ENCODE measurements around the gene MROH8. TPM values are rescaled to one million over a fixed set of nuclear protein-coding genes. Genes with fewer than 3 reads are reported as not detected.

MROH8 gene
- polyA plus RNA-seq, 1 experiment = 2.5 TPM

DNA sequence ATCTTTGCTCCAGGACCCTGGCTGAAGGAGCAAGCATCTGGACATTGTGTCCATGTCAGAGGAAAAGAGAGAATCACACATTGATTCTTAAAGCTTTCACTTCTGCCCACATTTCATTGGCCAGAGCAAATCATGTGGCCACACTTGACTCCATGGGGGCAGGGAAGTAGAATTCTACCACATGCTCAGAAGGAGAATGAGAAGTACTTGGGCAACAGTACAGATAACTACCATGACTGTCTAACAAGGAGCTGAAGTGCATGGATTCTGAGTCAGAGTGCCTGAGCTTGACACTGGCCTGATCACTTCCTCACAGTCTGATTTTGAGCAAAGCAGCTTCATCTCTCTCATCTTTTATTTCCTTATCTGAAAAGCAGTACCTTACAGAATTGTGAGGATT is 43.7 kb upstream of the MROH8 start:
- H3K27me3 ChIP-seq (ENCODE audit: control insufficient read depth, insufficient read depth, low read length) = no peaks in the 10 kb centered on the region
- DNase-seq (ENCODE audit: low read depth, low spot score) = peak; percentile 62
- no peak for TF ChIP-seq CTCF (IDR thresholded peaks at IDR 0.05; ENCODE audit: low read depth, low read length)
- H3K27ac ChIP-seq (ENCODE audit: low read depth, low read length) = no peak overlapping the region
- ChIA-PET POLR2A (no interaction called here), CTCF (interaction anchor here (0.6 to 1.7 kb wide), 6 partner anchors 11 to 312 kb away, joined by 3 to 11 read pairs (median 4); no protein-coding TSS in a partner anchor)
- no peaks in the 10 kb centered on the region for H3K9me3 ChIP-seq (ENCODE audit: control insufficient read depth, insufficient read depth, low read length)
- H3K4me3 ChIP-seq (ENCODE audit: low read depth, low read length) = no peak overlapping the region

- Histone ChIP-seq H3K27ac (ENCODE audit: low read depth, low read length) (no peak overlapping the region), H3K9me3 (ENCODE audit: control insufficient read depth, insufficient read depth, low read length) (no peaks in the 10 kb centered on the region), H3K27me3 (ENCODE audit: control insufficient read depth, insufficient read depth, low read length) (no peaks in the 10 kb centered on the region), H3K4me3 (ENCODE audit: low read depth, low read length) (no peak overlapping the region)
- CTCF ChIA-PET = interaction anchor here (0.6 to 1.8 kb wide), 3 partner anchors 19 to 220 kb away, joined by 3 to 6 read pairs (median 3); no protein-coding TSS in a partner anchor
- DNase-seq (ENCODE audit: low read depth, low spot score) = no peak
- POLR2A ChIA-PET = no interaction called here
- TF ChIP-seq CTCF (IDR thresholded peaks at IDR 0.05; ENCODE audit: low read depth, low read length) = no peak
These were observed 42.7 kb upstream of the MROH8 start for GRCh38 chr20:37222086-37222485.

GRCh38 chr20:37220731-37221130 is 41.4 kb upstream of the MROH8 start:
- no peak overlapping the region for H3K4me3 ChIP-seq (ENCODE audit: low read depth, low read length)
- no peaks in the 10 kb centered on the region for H3K9me3 ChIP-seq (ENCODE audit: control insufficient read depth, insufficient read depth, low read length)
- no peak for TF ChIP-seq CTCF (IDR thresholded peaks at IDR 0.05; ENCODE audit: low read depth, low read length)
- no peak for DNase-seq (ENCODE audit: low read depth, low spot score)
- no peak overlapping the region for H3K27ac ChIP-seq (ENCODE audit: low read depth, low read length)
- POLR2A ChIA-PET = no interaction called here
- H3K27me3 ChIP-seq (ENCODE audit: control insufficient read depth, insufficient read depth, low read length) = no peaks in the 10 kb centered on the region
- CTCF ChIA-PET = interaction anchor here (0.6 to 1.9 kb wide), 4 partner anchors 18 to 42 kb away, joined by 3 to 8 read pairs (median 4); partner anchors contain the start of genes MROH8 and RPN2

- no peak for DNase-seq (ENCODE audit: low read depth, low spot score)
- no peak for TF ChIP-seq CTCF (IDR thresholded peaks at IDR 0.05; ENCODE audit: low read depth, low read length)
- Histone ChIP-seq H3K27me3 (ENCODE audit: control insufficient read depth, insufficient read depth, low read length) (no peaks in the 10 kb centered on the region), H3K27ac (ENCODE audit: low read depth, low read length) (no peak overlapping the region), H3K9me3 (ENCODE audit: control insufficient read depth, insufficient read depth, low read length) (no peaks in the 10 kb centered on the region), H3K4me3 (ENCODE audit: low read depth, low read length) (no peak overlapping the region)
- ChIA-PET CTCF (interaction anchor here (0.6 to 1.9 kb wide), 5 partner anchors 17 to 315 kb away, joined by 3 to 8 read pairs (median 3); partner anchors contain the start of genes MROH8 and RPN2), POLR2A (no interaction called here)
These were observed 40.7 kb upstream of the MROH8 start for GRCh38 chr20:37219751-37220668.

GRCh38 chr20:37218976-37219375 is 39.6 kb upstream of the MROH8 start:
- H3K4me3 ChIP-seq (ENCODE audit: low read depth, low read length) = no peak overlapping the region
- POLR2A ChIA-PET = no interaction called here
- no peak overlapping the region for H3K27ac ChIP-seq (ENCODE audit: low read depth, low read length)
- CTCF ChIA-PET = no interaction called here
- TF ChIP-seq CTCF (IDR thresholded peaks at IDR 0.05; ENCODE audit: low read depth, low read length) = no peak
- H3K9me3 ChIP-seq (ENCODE audit: control insufficient read depth, insufficient read depth, low read length) = no peaks in the 10 kb centered on the region
- no peak for DNase-seq (ENCODE audit: low read depth, low spot score)
- H3K27me3 ChIP-seq (ENCODE audit: control insufficient read depth, insufficient read depth, low read length) = no peaks in the 10 kb centered on the region
